HEK293 (cell line): ENCODE results near the gene ANKRD61.
"Not testable (repeated sequence)": the region's sequence is repeated elsewhere in the genome, so short reads cannot be mapped to it uniquely, and the experiment has no call there.

Experiments
- CTCF ChIA-PET: fragments of 350-600 bp; formaldehyde crosslinking; extraction: SDS; loops from one replicate; lab custom pipeline; 2021; ENCODE audit warnings: antibody characterized with exemption; lab: Yijun Ruan, JAX
- POLR2A ChIA-PET: fragments of 300-600 bp; formaldehyde crosslinking; extraction: SDS; loops from one replicate; lab custom pipeline; 2020; ENCODE audit warnings: antibody characterized with exemption, inconsistent platforms; lab: Yijun Ruan, JAX
- H3K27ac ChIP-seq: fragments of 200-500 bp; sonication (Bioruptor generic); 2 replicates; pipeline ENCODE4 v1.5.1; 2014; ENCODE audit warnings: low read depth, low read length, control low read depth, inconsistent platforms; ENCODE audit errors: extremely low read depth
- H3K36me3 ChIP-seq, 2 experiments: fragments of 200-500 bp in 1 of 2; sonication (Bioruptor generic) in 1 of 2; 1 replicate in 1 of 2; 2 replicates in 1 of 2; pipeline ENCODE4 v1.5.1; 2014 to 2017; ENCODE audit warnings: inconsistent platforms in 2 of 2, low read length in 2 of 2; ENCODE audit not compliant: control insufficient read depth in 2 of 2, insufficient read depth in 1 of 2
- H3K4me1 ChIP-seq: fragments of 200-500 bp; sonication (Bioruptor generic); 2 replicates; pipeline ENCODE4 v1.5.1; 2014; ENCODE audit warnings: mild to moderate bottlenecking, low read length, inconsistent platforms; ENCODE audit not compliant: control insufficient read depth, insufficient read depth
- H3K4me3 ChIP-seq: 2 replicates; pipeline ENCODE4 v1.5.1; 2011; ENCODE audit warnings: low read depth, mild to moderate bottlenecking, control low read depth, low read length, moderate library complexity
- H3K9me3 ChIP-seq: fragments of 200-500 bp; sonication (Bioruptor generic); 2 replicates; pipeline ENCODE4 v1.5.1; 2014; ENCODE audit warnings: low read depth, low read length, inconsistent platforms; ENCODE audit not compliant: control insufficient read depth, insufficient read depth
- PRDM6 ChIP-seq: fragments of 450-650 bp; formaldehyde crosslinking; IDR thresholded peaks from 2 replicates; pipeline ENCODE4 v1.5.1; 2017; ENCODE audit warnings: missing biosample characterization, missing genetic modification characterization
- ZNF18 ChIP-seq: fragments of 450-650 bp; formaldehyde crosslinking; IDR thresholded peaks from 2 replicates; pipeline ENCODE4 v1.5.1; 2016; ENCODE audit warnings: missing biosample characterization, missing genetic modification characterization
- ZNF24 ChIP-seq: fragments of 450-650 bp; formaldehyde crosslinking; IDR thresholded peaks from 2 replicates; pipeline ENCODE4 v1.5.1; 2016; ENCODE audit warnings: missing biosample characterization, missing genetic modification characterization
- ZNF350 ChIP-seq: fragments of 450-650 bp; formaldehyde crosslinking; IDR thresholded peaks from 2 replicates; pipeline ENCODE4 v1.5.0; 2017; ENCODE audit warnings: missing biosample characterization, mild to moderate bottlenecking, missing genetic modification characterization
- ZNF449 ChIP-seq: fragments of 450-650 bp; formaldehyde crosslinking; IDR thresholded peaks from 2 replicates; pipeline ENCODE4 v1.5.1; 2017; ENCODE audit warnings: missing biosample characterization, mild to moderate bottlenecking, missing genetic modification characterization, moderate library complexity
- ZNF530 ChIP-seq: fragments of 450-650 bp; formaldehyde crosslinking; IDR thresholded peaks from 2 replicates; pipeline ENCODE4 v1.5.1; 2016; ENCODE audit warnings: low read depth, missing biosample characterization, missing genetic modification characterization
- ZNF600 ChIP-seq: fragments of 450-650 bp; formaldehyde crosslinking; IDR thresholded peaks from 2 replicates; pipeline ENCODE4 v1.5.1; 2016; ENCODE audit warnings: missing biosample characterization, missing genetic modification characterization
- ZNF692 ChIP-seq: fragments of 450-650 bp; formaldehyde crosslinking; IDR thresholded peaks from 2 replicates; pipeline ENCODE4 v1.5.1; 2016; ENCODE audit warnings: missing biosample characterization, missing genetic modification characterization
- ZNF747 ChIP-seq: fragments of 450-650 bp; formaldehyde crosslinking; IDR thresholded peaks from 2 replicates; pipeline ENCODE4 v1.5.1; 2016; ENCODE audit warnings: missing biosample characterization, missing genetic modification characterization
- TF ChIP-seq, protein P1 (sequence below): IDR thresholded peaks from 2 replicates; pipeline ENCODE4 v1.6.1; 2011; ENCODE audit warnings: mild to moderate bottlenecking, low read depth, low read length, borderline replicate concordance
- TF ChIP-seq, protein P2 (sequence below): fragments of 450-650 bp; IDR thresholded peaks from 2 replicates; pipeline ENCODE4 v1.5.1; 2018; ENCODE audit warnings: missing biosample characterization, missing genetic modification characterization
- TF ChIP-seq, protein P3 (sequence below): fragments of 450-650 bp; formaldehyde crosslinking; IDR thresholded peaks from 2 replicates; pipeline ENCODE4 v1.5.1; 2016; ENCODE audit warnings: missing biosample characterization, missing genetic modification characterization

Gene ANKRD61

DNA sequence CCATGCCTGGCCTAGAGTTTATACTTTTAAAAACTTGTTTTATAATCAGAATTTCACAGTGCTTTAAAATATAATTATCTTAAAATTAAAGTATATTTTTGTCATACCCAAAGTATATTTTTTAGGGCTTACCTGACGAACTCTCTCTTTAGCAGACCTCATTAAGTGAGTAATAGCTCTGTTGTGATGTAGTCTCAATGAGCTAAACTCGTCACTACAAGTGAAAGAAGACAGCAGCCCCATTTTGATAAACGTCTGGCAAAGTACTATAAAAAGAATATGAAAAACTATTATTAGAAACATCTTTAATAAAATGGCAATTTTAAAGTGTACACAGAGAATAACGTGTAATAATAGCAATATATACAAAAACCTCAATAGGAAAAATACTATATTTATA, 18.6 kb downstream of the ANKRD61 start:
- no peak overlapping the region for H3K4me3 ChIP-seq
- H3K9me3 ChIP-seq: no peaks in the 10 kb centered on the region
- H3K36me3 ChIP-seq: peaks cover 59 to 68% of the 10 kb centered on the region in 2 experiments
- no peak for TF ChIP-seq ZNF350 (tag by site-specific recombination)
- TF ChIP-seq ZNF449 (tag by site-specific recombination): no peak
- TF ChIP-seq, protein P1, sequence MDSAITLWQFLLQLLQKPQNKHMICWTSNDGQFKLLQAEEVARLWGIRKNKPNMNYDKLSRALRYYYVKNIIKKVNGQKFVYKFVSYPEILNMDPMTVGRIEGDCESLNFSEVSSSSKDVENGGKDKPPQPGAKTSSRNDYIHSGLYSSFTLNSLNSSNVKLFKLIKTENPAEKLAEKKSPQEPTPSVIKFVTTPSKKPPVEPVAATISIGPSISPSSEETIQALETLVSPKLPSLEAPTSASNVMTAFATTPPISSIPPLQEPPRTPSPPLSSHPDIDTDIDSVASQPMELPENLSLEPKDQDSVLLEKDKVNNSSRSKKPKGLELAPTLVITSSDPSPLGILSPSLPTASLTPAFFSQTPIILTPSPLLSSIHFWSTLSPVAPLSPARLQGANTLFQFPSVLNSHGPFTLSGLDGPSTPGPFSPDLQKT: no peak
- TF ChIP-seq ZNF747 (tag by site-specific recombination): no peak
- no peak for TF ChIP-seq ZNF24 (tag by site-specific recombination)
- no peak for TF ChIP-seq ZNF600 (tag by site-specific recombination)
- TF ChIP-seq, protein P2, sequence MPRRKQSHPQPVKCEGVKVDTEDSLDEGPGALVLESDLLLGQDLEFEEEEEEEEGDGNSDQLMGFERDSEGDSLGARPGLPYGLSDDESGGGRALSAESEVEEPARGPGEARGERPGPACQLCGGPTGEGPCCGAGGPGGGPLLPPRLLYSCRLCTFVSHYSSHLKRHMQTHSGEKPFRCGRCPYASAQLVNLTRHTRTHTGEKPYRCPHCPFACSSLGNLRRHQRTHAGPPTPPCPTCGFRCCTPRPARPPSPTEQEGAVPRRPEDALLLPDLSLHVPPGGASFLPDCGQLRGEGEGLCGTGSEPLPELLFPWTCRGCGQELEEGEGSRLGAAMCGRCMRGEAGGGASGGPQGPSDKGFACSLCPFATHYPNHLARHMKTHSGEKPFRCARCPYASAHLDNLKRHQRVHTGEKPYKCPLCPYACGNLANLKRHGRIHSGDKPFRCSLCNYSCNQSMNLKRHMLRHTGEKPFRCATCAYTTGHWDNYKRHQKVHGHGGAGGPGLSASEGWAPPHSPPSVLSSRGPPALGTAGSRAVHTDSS: no peak
- TF ChIP-seq, protein P3, sequence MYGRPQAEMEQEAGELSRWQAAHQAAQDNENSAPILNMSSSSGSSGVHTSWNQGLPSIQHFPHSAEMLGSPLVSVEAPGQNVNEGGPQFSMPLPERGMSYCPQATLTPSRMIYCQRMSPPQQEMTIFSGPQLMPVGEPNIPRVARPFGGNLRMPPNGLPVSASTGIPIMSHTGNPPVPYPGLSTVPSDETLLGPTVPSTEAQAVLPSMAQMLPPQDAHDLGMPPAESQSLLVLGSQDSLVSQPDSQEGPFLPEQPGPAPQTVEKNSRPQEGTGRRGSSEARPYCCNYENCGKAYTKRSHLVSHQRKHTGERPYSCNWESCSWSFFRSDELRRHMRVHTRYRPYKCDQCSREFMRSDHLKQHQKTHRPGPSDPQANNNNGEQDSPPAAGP (tag by site-specific recombination): no peak
- no peak for TF ChIP-seq ZNF530 (tag by site-specific recombination)
- TF ChIP-seq ZNF692 (tag by site-specific recombination): no peak
- ChIA-PET CTCF (no interaction called here), POLR2A (no interaction called here)
- no peak overlapping the region for H3K27ac ChIP-seq
- no peaks in the 10 kb centered on the region for H3K4me1 ChIP-seq

- POLR2A ChIA-PET: interaction anchor here (0.7 kb wide), 2 partner anchors 12 to 20 kb away, joined by 4 to 5 read pairs; no protein-coding TSS in a partner anchor
- H3K9me3 ChIP-seq, CTCF ChIA-PET, H3K27ac ChIP-seq, H3K4me1 ChIP-seq, H3K4me3 ChIP-seq: not testable (repeated sequence)
- H3K36me3 ChIP-seq: peaks cover 50 to 56% of the 10 kb centered on the region in 2 experiments
Observed at GRCh38 chr7:6051185-6051584, 20.0 kb downstream of the ANKRD61 start.

- no peak overlapping the region for H3K27ac ChIP-seq
- TF ChIP-seq ZNF18 (tag by site-specific recombination) (no peak), PRDM6 (tag by site-specific recombination) (peak; percentile 80)
- peaks cover 3% of the 10 kb centered on the region for H3K4me1 ChIP-seq
- POLR2A ChIA-PET: interaction anchor here (0.7 kb wide), 3 partner anchors 19 to 91 kb away, joined by 3 to 9 read pairs (median 3); no protein-coding TSS in a partner anchor
- no peak overlapping the region for H3K4me3 ChIP-seq
- no peaks in the 10 kb centered on the region for H3K9me3 ChIP-seq
- CTCF ChIA-PET: interaction anchor here (0.6 to 1.6 kb wide), 3 partner anchors 11 to 60 kb away, joined by 3 to 6 read pairs (median 3); no protein-coding TSS in a partner anchor
- peaks cover 17 to 21% of the 10 kb centered on the region in 2 experiments for H3K36me3 ChIP-seq
Observed at GRCh38 chr7:6056616-6057015, 25.4 kb downstream of the ANKRD61 start.
